A204.1 (cell line): Measurements from ENCODE around the gene ANKDD1B.
"Not testable (repeated sequence)": the region's sequence is repeated elsewhere in the genome, so short reads cannot be mapped to it uniquely, and the experiment has no call there.

Experiments
- FAIRE-seq: peaks from 2 replicates; lab custom pipeline; 2012; peaks lifted over from hg19 to GRCh38; lab: Jason Lieb, UNC

Gene ANKDD1B

GRCh38 chr5:75662061-75662460, 50.8 kb downstream of the ANKDD1B start:
- FAIRE-seq: no peak

GRCh38 chr5:75663579-75664284, 52.5 kb downstream of the ANKDD1B start:
- FAIRE-seq: no peak

- no peak for FAIRE-seq
Observed at GRCh38 chr5:75664979-75665378, 53.7 kb downstream of the ANKDD1B start.

- FAIRE-seq: no peak
Observed at GRCh38 chr5:75666801-75667200, 55.5 kb downstream of the ANKDD1B start.

- FAIRE-seq: no peak
Observed at GRCh38 chr5:75667586-75667985, 56.3 kb downstream of the ANKDD1B start.

GRCh38 chr5:75668445-75668844, 57.2 kb downstream of the ANKDD1B start:
- no peak for FAIRE-seq

GRCh38 chr5:75668977-75669689, 57.9 kb downstream of the ANKDD1B start:
- no peak for FAIRE-seq

GRCh38 chr5:75670577-75670976, 59.3 kb downstream of the ANKDD1B start:
- FAIRE-seq: no peak

GRCh38 chr5:75671506-75671905, 60.3 kb downstream of the ANKDD1B start:
- no peak for FAIRE-seq

- FAIRE-seq: no peak
Observed at GRCh38 chr5:75672616-75673015, 61.4 kb downstream of the ANKDD1B start.

- FAIRE-seq: no peak
Observed at GRCh38 chr5:75675783-75676182, 64.5 kb downstream of the ANKDD1B start.

GRCh38 chr5:75677607-75678006, 66.4 kb downstream of the ANKDD1B start:
- FAIRE-seq: no peak

- no peak for FAIRE-seq
Observed at GRCh38 chr5:75678155-75678554, 66.9 kb downstream of the ANKDD1B start.

GRCh38 chr5:75681125-75681830, 70.0 kb downstream of the ANKDD1B start:
- FAIRE-seq: peak; percentile 99

- FAIRE-seq: no peak
Observed at GRCh38 chr5:75685141-75685540, 73.9 kb downstream of the ANKDD1B start.

- FAIRE-seq: no peak
Observed at GRCh38 chr5:75686480-75686879, 75.2 kb downstream of the ANKDD1B start.

- FAIRE-seq: no peak
Observed at GRCh38 chr5:75690669-75691068, 79.4 kb downstream of the ANKDD1B start.

GRCh38 chr5:75694781-75695180, 83.5 kb downstream of the ANKDD1B start:
- no peak for FAIRE-seq

GRCh38 chr5:75695472-75696351, 84.5 kb downstream of the ANKDD1B start:
- FAIRE-seq: not testable (repeated sequence)

GRCh38 chr5:75701856-75702255, 90.6 kb downstream of the ANKDD1B start:
- FAIRE-seq: no peak

- FAIRE-seq: no peak
Observed at GRCh38 chr5:75706016-75706415, 94.8 kb downstream of the ANKDD1B start.

GRCh38 chr5:75706775-75707174, 95.5 kb downstream of the ANKDD1B start:
- no peak for FAIRE-seq
